GM23338 (cell line): Measurements from ENCODE around the gene SNRNP48.
A peak's percentile ranks its signal among the peaks of the same experiment; 100 is the strongest.

Experiments used
- CTCF ChIP-seq, 2 experiments: fragments of 200-600 bp in 1 of 2; sonication (generic) in 1 of 2; conservative IDR thresholded peaks; 2 replicates each; pipeline versions ENCODE4 v1.5.1 to v1.6.1; 2016 to 2017; ENCODE audit warnings: antibody characterized with exemption in 2 of 2, low read depth in 2 of 2, mild to moderate bottlenecking in 2 of 2, moderate library complexity in 1 of 2
- ETS1 ChIP-seq: IDR thresholded peaks from 2 replicates; pipeline ENCODE4 v1.6.1; 2016; ENCODE audit warnings: antibody characterized with exemption
- EZH2phosphoT487 ChIP-seq: fragments of 200-600 bp; sonication (generic); IDR thresholded peaks from one replicate; pipeline ENCODE4 v1.8.1; 2018; ENCODE audit warnings: antibody characterized with exemption; ENCODE audit not compliant: unreplicated experiment
- POLR2AphosphoS5 ChIP-seq: IDR thresholded peaks from 2 replicates; pipeline ENCODE4 v1.6.1; 2016; ENCODE audit warnings: antibody characterized with exemption, low read depth

DNA sequence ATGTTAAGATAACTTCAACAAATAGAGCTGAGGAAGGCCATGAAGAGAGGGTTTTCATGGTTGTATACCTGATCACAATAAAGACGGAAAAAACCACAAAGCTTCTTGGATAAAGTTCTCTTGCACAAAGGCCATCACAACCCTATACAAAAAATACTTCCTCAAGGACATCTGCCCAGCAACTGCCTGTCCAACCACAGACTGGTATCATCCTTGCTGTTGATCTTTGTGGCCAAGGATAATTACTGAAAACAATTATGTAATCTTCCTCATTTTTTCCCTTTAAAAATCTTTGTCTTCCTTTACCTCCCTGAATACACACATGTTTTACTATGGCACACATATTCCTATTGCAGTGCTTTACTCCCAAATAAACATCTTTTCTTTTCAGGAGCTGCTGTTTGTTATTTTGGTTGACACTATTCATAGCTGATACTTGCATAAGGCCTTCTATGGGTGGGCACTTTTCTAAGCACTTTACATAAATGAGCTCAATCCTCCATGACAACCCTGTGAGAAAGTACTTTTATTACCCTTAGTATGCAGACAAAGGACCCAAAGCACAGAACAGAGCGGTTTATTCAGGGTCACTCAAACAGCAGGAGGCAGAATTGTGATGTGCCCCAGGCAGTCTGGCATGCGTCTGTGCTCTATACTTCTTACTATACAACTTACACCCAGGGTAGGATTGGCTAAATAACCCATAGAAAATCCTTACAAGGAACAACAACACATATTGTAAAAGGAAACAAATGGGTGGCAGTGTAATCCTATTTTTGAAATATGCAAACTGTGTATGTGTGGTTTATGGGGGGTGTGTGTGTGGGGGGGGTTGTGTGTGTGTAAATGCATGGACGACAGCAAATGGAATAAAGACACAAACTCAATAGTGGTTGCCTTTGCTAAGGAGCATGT, 35.1 kb downstream of the SNRNP48 start:
- TF ChIP-seq CTCF (conservative IDR thresholded peaks at IDR 0.05; ENCODE audit: low read depth in 2 of 2) (0 out of 4 replicates have a peak, but pooled peaks of 1 of the 2 experiments have one; percentile 7), EZH2phosphoT487 (no peak), ETS1 (no peak), POLR2AphosphoS5 (no peak)
